ENCODE measurements around the gene HIC1. TPM values are rescaled to one million over a fixed set of nuclear protein-coding genes. Genes with fewer than 3 reads are reported as not detected.

The HIC1 gene
- total and polyA plus RNA-seq, 2 of the 4 experiments (the other 2 are of a cell fraction), result 10.4 to 23.0 TPM

- peak overlapping the region; percentile 79 for H3K4ac ChIP-seq (ENCODE audit: low read depth, low read length)
- H3K27ac ChIP-seq (ENCODE audit: insufficient read depth, low read length), result peak overlapping the region; percentile 67
- H3K9ac ChIP-seq (ENCODE audit: low read depth, low read length), result peak overlapping the region; percentile 21
- H4K8ac ChIP-seq (ENCODE audit: low read depth in 2 of 2, low read length in 2 of 2), result peak overlapping the region; percentile 43 to 60; a peak in 3 of 4 replicates
- DNase-seq (no peak), ATAC-seq (ENCODE audit: low read depth) (no peak)
- dilution Hi-C loops (cut with HindIII; ENCODE audit: low sequenced_read_pairs, unreplicated experiment) (no loop called here), intact Hi-C loops (cut with micrococcal nuclease) (no loop called here), in situ Hi-C loops (cut with MboI; ENCODE audit: low sequenced_read_pairs) (loop anchor here (10.0 kb wide), 1 partner anchor 114 kb away; no protein-coding TSS in a partner anchor)
- H2BK15ac ChIP-seq (ENCODE audit: low read depth, low read length), result peak overlapping the region; percentile 44; the same call in 2 of the 3 replicates
- TF ChIP-seq USF2 (IDR thresholded peaks at IDR 0.05; ENCODE audit: low read depth, low read length), result no peak
- peak; percentile 43 for TF ChIP-seq POLR2A (IDR thresholded peaks at IDR 0.05; ENCODE audit: low read depth, low read length)
- H3K9me3 ChIP-seq (ENCODE audit: control insufficient read depth, insufficient read depth, low read length), result no peaks in the 10 kb centered on the region
- peaks cover 20% of the 10 kb centered on the region for H3K9me1 ChIP-seq (ENCODE audit: insufficient read depth, low read length)
- BruUV-seq (replicated peaks), result no TSS peak
- peak overlapping the region; percentile 7; the same call in 1 of the 2 replicates for H4K91ac ChIP-seq (ENCODE audit: insufficient read depth, low read depth, low read length)
- H3K14ac ChIP-seq (replicated peaks; ENCODE audit: low read depth, low read length), result peak overlapping the region; percentile 6
- H3K79me1 ChIP-seq (ENCODE audit: low read depth in 1 of 2, low read length in 2 of 2), result peaks cover 13 to 70% of the 10 kb centered on the region in 2 experiments
- H2BK120ac ChIP-seq (ENCODE audit: low read depth, low read length), result peak overlapping the region; percentile 42
- H4K5ac ChIP-seq (ENCODE audit: low read depth, low read length), result peak overlapping the region; percentile 26
- H2AK5ac ChIP-seq (ENCODE audit: low read depth, low read length), result peak overlapping the region; percentile 91
- no peak overlapping the region for H2AFZ ChIP-seq (replicated peaks; ENCODE audit: low read length, poor library complexity)
- H3K27me3 ChIP-seq (ENCODE audit: control insufficient read depth, insufficient read depth, low read length), result no peaks in the 10 kb centered on the region
- H3K4me2 ChIP-seq (ENCODE audit: low read depth, low read length), result no peak overlapping the region
- H2BK5ac ChIP-seq (ENCODE audit: low read depth, low read length, poor library complexity, severe bottlenecking), result peak overlapping the region; percentile 95
- no peak overlapping the region for H3K4me3 ChIP-seq (ENCODE audit: insufficient read depth, low read depth, low read length)
- H3K36me3 ChIP-seq (ENCODE audit: control insufficient read depth, insufficient read depth, low read length), result peaks cover 66% of the 10 kb centered on the region
- H2BK20ac ChIP-seq (ENCODE audit: low read depth, low read length), result peak overlapping the region; percentile 34; the same call in 1 of the 2 replicates
- H3K23ac ChIP-seq (ENCODE audit: low read depth, low read length), result peak overlapping the region; percentile 88; the same call in 1 of the 2 replicates
- H3K56ac ChIP-seq (ENCODE audit: extremely low read depth, insufficient read depth, low read length), result 0 out of 2 replicates have a peak overlapping the region, but pooled peaks have one; percentile 34
- ChIA-PET POLR2A (ENCODE audit: unreplicated experiment) (no interaction called here), CTCF (interaction anchor here (6.3 kb wide), 1 partner anchor 184 kb away, joined by 57 read pairs; no protein-coding TSS in a partner anchor)
- peak overlapping the region; percentile 25 for H2AK9ac ChIP-seq (replicated peaks; ENCODE audit: low read depth, low read length, poor library complexity)
- 82% methylated on average over 5 of the region's 21 CpGs; no CpG with 5 or more reads in 1 of the 2 experiments for WGBS, 2 experiments (ENCODE audit: extremely low coverage in 2 of 2, insufficient read length in 1 of 2)
- no peak overlapping the region; the same call in 1 of the 2 replicates for H3K18ac ChIP-seq (ENCODE audit: low read depth, low read length)
- H3K4me1 ChIP-seq (ENCODE audit: control insufficient read depth, insufficient read depth, low read length), result peaks cover 57% of the 10 kb centered on the region
- peaks cover 20% of the 10 kb centered on the region for H4K20me1 ChIP-seq (ENCODE audit: insufficient read depth, low read length)
Observed at GRCh38 chr17:2060681-2061440, 6.0 kb downstream of the HIC1 start.
